CD14-positive monocyte (primary cell): ENCODE results near the gene PTPRQ. TPM values are rescaled to one million over a fixed set of nuclear protein-coding genes. Genes with fewer than 3 reads are reported as not detected.

Experiments
- DNase-seq, 3 donors: peaks; one replicate each; pipeline ENCODE4 v3.0.0-alpha.2; 2011 to 2022
- H2AFZ ChIP-seq: 2 replicates; pipeline ENCODE4 v1.6.0; 2012; ENCODE audit warnings: mild to moderate bottlenecking, low read depth, low read length, inconsistent platforms; ENCODE audit not compliant: insufficient read depth, poor library complexity, severe bottlenecking
- H3K27ac ChIP-seq, 2 donors: 1 replicate in 1 of 2; 2 replicates in 1 of 2; pipeline ENCODE4 v1.5.1; 2012 to 2013; ENCODE audit warnings: low read length in 2 of 2, control low read depth in 1 of 2, inconsistent platforms in 1 of 2, low read depth in 1 of 2, mild to moderate bottlenecking in 1 of 2
- H3K27me3 ChIP-seq, 2 donors: one replicate each; pipeline versions ENCODE4 v1.6.0 to v1.6.1; 2011 to 2013; ENCODE audit warnings: low read length in 2 of 2; ENCODE audit not compliant: control insufficient read depth in 2 of 2, insufficient read depth in 2 of 2
- H3K36me3 ChIP-seq, 2 donors: replicated peaks in 1 of 2; 1 replicate in 1 of 2; 2 replicates in 1 of 2; pipeline versions ENCODE4 v1.5.1 to v1.6.1; 2012 to 2013; ENCODE audit warnings: low read length in 2 of 2, control low read depth in 1 of 2, inconsistent platforms in 1 of 2, mild to moderate bottlenecking in 1 of 2; ENCODE audit not compliant: insufficient read depth in 2 of 2, control insufficient read depth in 1 of 2
- H3K4me1 ChIP-seq, 2 donors: 1 replicate in 1 of 2; 2 replicates in 1 of 2; pipeline versions ENCODE4 v1.5.1 to v1.6.1; 2012 to 2013; ENCODE audit warnings: low read length in 2 of 2, control low read depth in 1 of 2, inconsistent platforms in 1 of 2, mild to moderate bottlenecking in 1 of 2, moderate library complexity in 1 of 2; ENCODE audit not compliant: insufficient read depth in 2 of 2, control insufficient read depth in 1 of 2
- H3K4me2 ChIP-seq: replicated peaks from 2 replicates; pipeline ENCODE3; 2012; ENCODE audit warnings: low read length, moderate library complexity, mild to moderate bottlenecking; ENCODE audit not compliant: poor library complexity, severe bottlenecking; ENCODE audit errors: extremely low read depth
- H3K4me3 ChIP-seq, 3 experiments: fragments of 200-600 bp in 1 of 3; sonication (generic) in 1 of 3; replicated peaks in 1 of 3; 1 replicate in 2 of 3; 2 replicates in 1 of 3; pipeline ENCODE4 v1.5.1; 2011 to 2013; ENCODE audit warnings: low read length in 3 of 3, mild to moderate bottlenecking in 3 of 3, control low read depth in 2 of 3, low read depth in 2 of 3, inconsistent platforms in 1 of 3, moderate library complexity in 1 of 3
- H3K79me2 ChIP-seq: 2 replicates; pipeline ENCODE4 v1.6.0; 2012; ENCODE audit warnings: mild to moderate bottlenecking, control low read depth, inconsistent platforms, low read length, moderate library complexity; ENCODE audit not compliant: insufficient read depth
- H3K9ac ChIP-seq: 2 replicates; pipeline ENCODE4 v1.6.0; 2017; ENCODE audit warnings: low read length, mild to moderate bottlenecking; ENCODE audit not compliant: insufficient read depth, poor library complexity, severe bottlenecking
- H3K9me3 ChIP-seq, 2 donors: replicated peaks in 1 of 2; 1 replicate in 1 of 2; 2 replicates in 1 of 2; pipeline versions ENCODE4 v1.5.1 to v1.6.1; 2012 to 2013; ENCODE audit warnings: low read length in 2 of 2, control low read depth in 1 of 2; ENCODE audit not compliant: control insufficient read depth in 1 of 2, insufficient read depth in 1 of 2
- H4K20me1 ChIP-seq: 2 replicates; pipeline ENCODE4 v1.6.0; 2012; ENCODE audit warnings: mild to moderate bottlenecking, low read length, control low read depth, moderate library complexity; ENCODE audit not compliant: insufficient read depth
- H3K27ac Mint-ChIP-seq, 7 donors: one replicate each; pipeline ENCODE4 v1.8.0; 2020; ENCODE audit warnings: mild to moderate bottlenecking in 7 of 7, mixed read lengths in 7 of 7, moderate library complexity in 6 of 7, inconsistent platforms in 2 of 7
- H3K27me3 Mint-ChIP-seq, 3 donors: one replicate each; pipeline ENCODE4 v1.8.0; 2021 to 2022; ENCODE audit warnings: low read depth in 3 of 3, mild to moderate bottlenecking in 3 of 3, mixed read lengths in 3 of 3, moderate library complexity in 3 of 3, inconsistent platforms in 1 of 3
- H3K36me3 Mint-ChIP-seq, 2 donors: one replicate each; pipeline ENCODE4 v1.8.0; 2020; ENCODE audit warnings: mixed read lengths in 2 of 2, inconsistent platforms in 1 of 2, mild to moderate bottlenecking in 1 of 2
- H3K4me1 Mint-ChIP-seq: one replicate; pipeline ENCODE4 v1.8.0; 2020; ENCODE audit warnings: mild to moderate bottlenecking, mixed read lengths
- H3K4me3 Mint-ChIP-seq, 2 donors: one replicate each; pipeline ENCODE4 v1.8.0; 2020; ENCODE audit warnings: mild to moderate bottlenecking in 2 of 2, mixed read lengths in 2 of 2, moderate library complexity in 1 of 2
- H3K9me3 Mint-ChIP-seq, 7 donors: one replicate each; pipeline ENCODE4 v1.8.0; 2020 to 2022; ENCODE audit warnings: mixed read lengths in 7 of 7, mild to moderate bottlenecking in 6 of 7, moderate library complexity in 6 of 7, inconsistent platforms in 2 of 7
- CTCF ChIP-seq: fragments of 200-600 bp; IDR thresholded peaks from one replicate; pipeline ENCODE4 v1.8.0; 2022; ENCODE audit warnings: antibody characterized with exemption, mild to moderate bottlenecking
- WGBS: methylation state at CpG from one replicate; pipeline ENCODE4 v1.1.5; 2013; ENCODE audit warnings: missing lambda C conversion rate; ENCODE audit not compliant: insufficient coverage; 5-methylcytosine and 5-hydroxymethylcytosine counted together
- intact Hi-C, 2 donors: fragments of 100-400 bp; cut with micrococcal nuclease; formaldehyde crosslinking; loops; one replicate each; pipeline versions ENCODE4 v1.15.0 to v1.15.1; 2023
- polyA plus RNA-seq, 3 donors: library from polyadenylated mRNA; depleted of rRNA in 1 of 3; unstranded in 2 of 3; stranded (reverse) in 1 of 3; fragments of 300-500 nt in 2 of 3; fragments of >200 nt in 1 of 3; fragmentation: Illumina TruSeq in 2 of 3; gene quantifications; 1 replicate in 2 of 3; 2 replicates in 1 of 3; pipeline ENCODE4 v1.2.3, GENCODE V29; 2012 to 2021

The PTPRQ gene
- polyA plus RNA-seq, 3 donors: not detected

GRCh38 chr12:80643961-80644360 is 199.9 kb downstream of the PTPRQ start:
- H3K9me3 Mint-ChIP-seq: peaks cover 0 to 4% (median 0%) of the 10 kb centered on the region in 7 donors
- H3K4me1 ChIP-seq: no peaks in the 10 kb centered on the region
- H4K20me1 ChIP-seq: no peaks in the 10 kb centered on the region
- H3K27ac ChIP-seq: no peak overlapping the region
- no peak overlapping the region for H3K9ac ChIP-seq
- H3K79me2 ChIP-seq: no peaks in the 10 kb centered on the region
- WGBS: no CpG with 5 or more reads among the region's 2 CpGs
- no peaks in the 10 kb centered on the region for H3K36me3 Mint-ChIP-seq
- H3K4me1 Mint-ChIP-seq: no peaks in the 10 kb centered on the region
- peaks cover 2% of the 10 kb centered on the region in 3 donors for H3K27me3 Mint-ChIP-seq
- no peak overlapping the region for H3K27ac Mint-ChIP-seq
- intact Hi-C loops: no loop called here
- no peak for TF ChIP-seq CTCF
- no peak overlapping the region for H3K4me3 ChIP-seq
- no peaks in the 10 kb centered on the region for H3K27me3 ChIP-seq
- H2AFZ ChIP-seq: no peak overlapping the region
- no peaks in the 10 kb centered on the region for H3K9me3 ChIP-seq
- H3K4me3 Mint-ChIP-seq: no peak overlapping the region
- no peaks in the 10 kb centered on the region for H3K36me3 ChIP-seq
- no peak for DNase-seq
- H3K4me2 ChIP-seq: no peak overlapping the region

DNA sequence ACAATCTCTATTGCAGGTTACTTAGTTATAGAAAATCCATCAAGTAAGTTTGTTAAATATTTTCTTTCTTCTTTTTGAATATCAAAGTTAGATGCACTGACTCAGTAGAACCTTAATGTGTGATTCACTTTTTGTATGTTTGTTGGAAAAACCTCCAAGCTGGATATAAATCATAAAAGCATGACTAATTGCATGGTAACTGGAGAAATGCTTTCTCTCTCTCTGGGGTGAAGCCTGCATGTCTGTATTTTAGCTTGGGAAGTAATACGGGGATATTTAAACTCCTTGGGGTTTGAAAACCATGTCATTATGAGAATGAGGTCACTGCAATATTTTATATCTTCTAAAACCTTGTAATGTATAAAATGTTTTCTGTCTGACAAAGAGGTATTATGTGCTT is 204.8 kb downstream of the PTPRQ start:
- TF ChIP-seq CTCF: no peak
- Histone ChIP-seq H3K4me3 (no peak overlapping the region), H3K9ac (no peak overlapping the region), H2AFZ (no peak overlapping the region), H3K36me3 (no peaks in the 10 kb centered on the region), H3K79me2 (no peaks in the 10 kb centered on the region), H3K4me1 (no peaks in the 10 kb centered on the region), H3K4me2 (no peak overlapping the region), H4K20me1 (no peaks in the 10 kb centered on the region), H3K27me3 (no peaks in the 10 kb centered on the region), H3K9me3 (no peaks in the 10 kb centered on the region), H3K27ac (no peak overlapping the region)
- Mint-ChIP-seq H3K27ac (no peak overlapping the region), H3K36me3 (no peaks in the 10 kb centered on the region), H3K4me3 (no peak overlapping the region), H3K27me3 (peaks cover 0 to 3% (median 2%) of the 10 kb centered on the region in 3 donors), H3K4me1 (no peaks in the 10 kb centered on the region), H3K9me3 (peaks cover 0 to 1% (median 0%) of the 10 kb centered on the region in 7 donors)
- intact Hi-C loops: no loop called here
- DNase-seq: no peak
- no CpG with 5 or more reads among the region's 1 CpG for WGBS
